Keratinocyte (primary cell): ENCODE data around the gene GIPC3. TPM values are rescaled to one million over a fixed set of nuclear protein-coding genes. Genes with fewer than 3 reads are reported as not detected.

Source experiments
- DNase-seq: peaks from one replicate; pipeline ENCODE4 v3.0.0-alpha.2; 2011; ENCODE audit warnings: low read depth, missing footprints, low spot score
- FAIRE-seq: peaks from 2 replicates; lab custom pipeline; 2011; peaks lifted over from hg19 to GRCh38; lab: Jason Lieb, UNC
- H2AFZ ChIP-seq: 2 replicates; pipeline ENCODE4 v1.6.0; 2012; ENCODE audit warnings: low read length, control low read depth, inconsistent platforms; ENCODE audit not compliant: control insufficient read depth
- H3K27ac ChIP-seq: 2 replicates; pipeline ENCODE4 v1.5.1; 2011; ENCODE audit warnings: low read length; ENCODE audit not compliant: control insufficient read depth, insufficient read depth
- H3K27me3 ChIP-seq: 3 replicates; pipeline ENCODE4 v1.6.0; 2011; ENCODE audit warnings: low read length; ENCODE audit not compliant: control insufficient read depth, insufficient read depth; ENCODE audit errors: extremely low read depth
- H3K36me3 ChIP-seq, 2 experiments: 2 replicates in 1 of 2; 3 replicates in 1 of 2; pipeline ENCODE4 v1.5.1; 2011; ENCODE audit warnings: low read length in 2 of 2, mild to moderate bottlenecking in 1 of 2; ENCODE audit not compliant: control insufficient read depth in 2 of 2, insufficient read depth in 2 of 2; ENCODE audit errors: extremely low read depth in 1 of 2
- H3K4me1 ChIP-seq: 3 replicates; pipeline ENCODE4 v1.5.1; 2011; ENCODE audit warnings: low read length; ENCODE audit not compliant: control insufficient read depth, insufficient read depth; ENCODE audit errors: extremely low read depth
- H3K4me2 ChIP-seq: 3 replicates; pipeline ENCODE4 v1.6.0; 2011; ENCODE audit warnings: low read depth, low read length; ENCODE audit not compliant: control insufficient read depth, insufficient read depth; ENCODE audit errors: extremely low read depth
- H3K4me3 ChIP-seq, 3 experiments: fragments of 200-600 bp in 1 of 3; sonication (generic) in 1 of 3; 2 replicates in 2 of 3; 3 replicates in 1 of 3; pipeline ENCODE4 v1.5.1; 2011 to 2016; ENCODE audit warnings: low read length in 3 of 3, mild to moderate bottlenecking in 3 of 3, control low read depth in 2 of 3, inconsistent platforms in 1 of 3, low read depth in 1 of 3, mixed read lengths in 1 of 3, mixed run types in 1 of 3, moderate library complexity in 1 of 3; ENCODE audit not compliant: control insufficient read depth in 2 of 3, insufficient read depth in 2 of 3; ENCODE audit errors: extremely low read depth in 1 of 3
- H3K79me2 ChIP-seq: 2 replicates; pipeline ENCODE4 v1.6.0; 2012; ENCODE audit warnings: low read length; ENCODE audit not compliant: control insufficient read depth, insufficient read depth
- H3K9ac ChIP-seq: 3 replicates; pipeline ENCODE4 v1.6.0; 2011; ENCODE audit warnings: low read length; ENCODE audit not compliant: control insufficient read depth, insufficient read depth; ENCODE audit errors: extremely low read depth
- H3K9me1 ChIP-seq: 3 replicates; pipeline ENCODE4 v1.6.0; 2011; ENCODE audit warnings: low read length; ENCODE audit not compliant: control insufficient read depth, insufficient read depth; ENCODE audit errors: extremely low read depth
- H3K9me3 ChIP-seq: 2 replicates; pipeline ENCODE4 v1.5.1; 2012; ENCODE audit warnings: low read depth, low read length; ENCODE audit not compliant: control insufficient read depth
- H4K20me1 ChIP-seq: 3 replicates; pipeline ENCODE4 v1.6.0; 2011; ENCODE audit warnings: low read length; ENCODE audit not compliant: control insufficient read depth, insufficient read depth; ENCODE audit errors: extremely low read depth
- CTCF ChIP-seq, 3 experiments: IDR thresholded peaks in 1 of 3; conservative IDR thresholded peaks in 1 of 3; optimal IDR thresholded peaks in 1 of 3; 2 replicates in 2 of 3; 3 replicates in 1 of 3; pipeline versions ENCODE3 to v1.5.1; 2011; ENCODE audit warnings: low read length in 3 of 3, mild to moderate bottlenecking in 3 of 3, moderate library complexity in 2 of 3, control low read depth in 1 of 3, inconsistent platforms in 1 of 3; ENCODE audit not compliant: insufficient read depth in 2 of 3; ENCODE audit errors: extremely low read depth in 1 of 3
- EZH2 ChIP-seq: IDR thresholded peaks from one replicate; pipeline ENCODE4 v1.6.1; 2012; ENCODE audit warnings: inconsistent platforms, mild to moderate bottlenecking, low read length, moderate library complexity
- dilution Hi-C: fragments of 300-500 bp; cut with MboI; formaldehyde crosslinking; loops from one replicate; pipeline ENCODE4 v1.7.0; 2020; ENCODE audit warnings: low sequenced_read_pairs; ENCODE audit not compliant: extremely low pct_ligation_motif_present
- polyA plus RNA-seq, 5 experiments: library from polyadenylated mRNA; depleted of rRNA in 3 of 5; stranded (reverse) in 3 of 5; stranded (forward) in 1 of 5; unstranded in 1 of 5; fragments of >200 nt; gene quantifications; 1 replicate in 1 of 5; 2 replicates in 3 of 5; 3 replicates in 1 of 5; pipeline versions ENCODE4 v1.2.1 to v1.2.3, GENCODE V29; 2011 to 2012; ENCODE audit warnings: missing spikeins in 2 of 5, low read depth in 1 of 5, low replicate concordance in 1 of 5

Gene GIPC3
- polyA plus RNA-seq, 1 donor (not counting 4 experiments of a cell fraction or from before 2014, with no cell fraction given) = not detected

GRCh38 chr19:3576696-3577443 lies 8.4 kb upstream of the GIPC3 start:
- no peak for TF ChIP-seq CTCF (optimal IDR thresholded peaks at IDR 0.05 in 1 of 3, IDR thresholded peaks at IDR 0.05 in 1 of 3, conservative IDR thresholded peaks at IDR 0.05 in 1 of 3; ENCODE audit: extremely low read depth in 1 of 3, insufficient read depth in 2 of 3, low read length in 3 of 3)
- TF ChIP-seq EZH2 = no peak
- DNase-seq (no peak), FAIRE-seq (no peak)
- H3K79me2 ChIP-seq = no peaks in the 10 kb centered on the region
- no peaks in the 10 kb centered on the region for H3K9me3 ChIP-seq
- peaks cover 2 to 3% of the 10 kb centered on the region in 2 experiments for H3K36me3 ChIP-seq
- H3K9ac ChIP-seq = peak overlapping the region; percentile 33
- no peaks in the 10 kb centered on the region for H3K27me3 ChIP-seq
- no peaks in the 10 kb centered on the region for H3K9me1 ChIP-seq
- peak overlapping the region; percentile 44 to 71 (median 57) for H3K4me3 ChIP-seq
- no peak overlapping the region for H3K27ac ChIP-seq
- H3K4me2 ChIP-seq = peak overlapping the region; percentile 92
- H3K4me1 ChIP-seq = peaks cover 16% of the 10 kb centered on the region
- H2AFZ ChIP-seq = peak overlapping the region; percentile 40
- dilution Hi-C loops = no loop called here
- no peaks in the 10 kb centered on the region for H4K20me1 ChIP-seq

- TF ChIP-seq EZH2 = no peak
- TF ChIP-seq CTCF (optimal IDR thresholded peaks at IDR 0.05 in 1 of 3, IDR thresholded peaks at IDR 0.05 in 1 of 3, conservative IDR thresholded peaks at IDR 0.05 in 1 of 3; ENCODE audit: extremely low read depth in 1 of 3, insufficient read depth in 2 of 3, low read length in 3 of 3) = no peak
- no peak overlapping the region for H3K27ac ChIP-seq
- peaks cover 2 to 3% of the 10 kb centered on the region in 2 experiments for H3K36me3 ChIP-seq
- DNase-seq = no peak
- no peaks in the 10 kb centered on the region for H3K9me3 ChIP-seq
- dilution Hi-C loops = no loop called here
- peak overlapping the region in 1 of 3 experiments; percentile 57 for H3K4me3 ChIP-seq
- H3K9ac ChIP-seq = no peak overlapping the region
- no peaks in the 10 kb centered on the region for H3K27me3 ChIP-seq
- H3K4me1 ChIP-seq = peaks cover 11% of the 10 kb centered on the region
- no peak for FAIRE-seq
- no peaks in the 10 kb centered on the region for H3K79me2 ChIP-seq
- H3K4me2 ChIP-seq = peak overlapping the region; percentile 10
- H4K20me1 ChIP-seq = no peaks in the 10 kb centered on the region
- H3K9me1 ChIP-seq = no peaks in the 10 kb centered on the region
- H2AFZ ChIP-seq = no peak overlapping the region
Measured at GRCh38 chr19:3577723-3578344, 7.4 kb upstream of the GIPC3 start.
